Measurements from ENCODE around the gene IGFL1.
"Not testable (repeated sequence)": the region's sequence is repeated elsewhere in the genome, so short reads cannot be mapped to it uniquely, and the experiment has no call there.

Gene IGFL1

DNA sequence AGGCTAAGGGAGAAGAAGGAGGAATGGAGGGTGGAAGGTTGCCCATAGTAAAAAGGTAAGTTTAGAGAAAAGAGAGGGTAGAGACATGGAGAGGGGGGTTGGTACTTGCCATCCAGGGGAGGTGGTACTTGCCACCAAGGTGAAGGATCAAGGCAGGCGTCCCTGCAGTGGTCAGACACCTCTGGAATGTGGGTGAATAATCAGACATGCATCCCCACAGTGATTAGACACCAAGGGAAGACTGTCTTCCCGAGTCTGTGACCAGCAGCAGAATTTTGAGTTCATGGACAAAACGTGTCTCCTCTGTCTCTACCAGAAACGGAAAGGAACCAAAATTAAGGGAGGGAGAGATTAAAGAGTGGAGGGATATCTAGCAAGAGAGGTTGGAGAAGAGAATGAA is 27.1 kb upstream of the IGFL1 start:
- no peak for DNase-seq (ENCODE audit: low spot score)

DNA sequence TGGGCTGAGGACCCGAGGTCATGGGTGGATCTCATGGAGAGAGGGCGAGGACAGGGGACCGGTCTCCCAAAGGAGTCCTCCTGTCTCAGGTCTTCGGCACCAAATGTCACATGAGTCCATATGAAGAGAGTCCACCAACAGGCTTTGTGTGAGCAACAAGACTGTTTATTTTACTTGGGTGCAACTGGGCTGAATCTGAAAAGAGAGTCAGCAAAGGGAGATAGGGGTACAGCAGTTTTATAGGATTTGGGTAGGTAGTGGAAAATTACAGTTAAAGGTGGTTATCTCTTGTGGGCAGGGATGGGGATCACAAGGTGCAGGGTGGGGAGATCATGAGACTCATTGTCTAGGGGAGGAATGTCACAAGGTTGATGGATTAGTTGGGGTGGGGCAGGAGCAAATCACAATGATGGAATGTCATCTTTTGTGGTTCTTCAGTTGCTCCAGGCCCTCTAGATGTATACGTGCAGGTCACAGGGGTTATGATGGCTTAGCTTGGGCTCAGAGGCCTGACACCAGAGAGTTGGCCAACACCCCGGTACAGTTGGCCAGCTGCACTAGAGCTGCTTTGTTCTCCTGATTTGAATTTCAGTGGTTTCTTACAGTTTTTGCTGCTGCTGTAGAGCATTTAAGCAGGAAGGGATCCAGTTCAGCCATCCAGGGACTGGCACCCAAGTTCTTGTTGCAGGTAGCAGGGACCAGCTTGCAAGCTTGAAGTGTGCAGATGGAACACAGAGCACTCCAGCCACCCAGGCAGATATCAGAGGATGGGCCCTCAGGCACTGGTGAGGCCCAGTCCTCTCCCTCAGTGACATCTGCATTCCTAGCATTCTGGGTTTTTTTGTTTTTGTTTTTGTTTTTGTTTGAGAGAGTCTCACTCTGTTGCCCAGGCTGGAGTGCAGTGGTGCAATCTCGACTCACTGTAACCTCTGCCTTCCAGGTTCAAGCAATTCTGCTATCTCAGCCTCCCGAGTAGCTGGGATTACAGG is 26.4 kb upstream of the IGFL1 start:
- no peak for DNase-seq (ENCODE audit: low spot score)

DNA sequence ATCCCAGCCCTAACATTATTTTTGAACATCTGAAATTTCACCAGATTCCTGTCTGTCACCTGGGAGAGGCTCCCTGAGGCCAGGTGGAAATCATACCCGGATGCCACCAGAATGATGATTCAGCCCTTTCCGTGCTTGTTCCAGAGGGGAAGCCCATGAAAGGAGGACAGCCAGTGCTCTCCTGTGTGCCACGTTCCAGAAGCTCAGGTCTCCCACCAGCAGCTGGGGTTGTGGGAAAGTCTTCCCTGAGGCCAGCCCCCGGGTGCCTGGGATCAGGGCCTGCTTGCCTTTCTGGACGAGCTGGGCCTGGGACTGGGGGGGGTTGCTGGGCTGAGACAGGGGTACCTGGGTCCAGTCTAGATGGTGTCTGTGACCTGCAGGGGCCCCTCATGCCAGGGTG is 25.5 kb upstream of the IGFL1 start:
- no peak for DNase-seq (ENCODE audit: low spot score)

DNA sequence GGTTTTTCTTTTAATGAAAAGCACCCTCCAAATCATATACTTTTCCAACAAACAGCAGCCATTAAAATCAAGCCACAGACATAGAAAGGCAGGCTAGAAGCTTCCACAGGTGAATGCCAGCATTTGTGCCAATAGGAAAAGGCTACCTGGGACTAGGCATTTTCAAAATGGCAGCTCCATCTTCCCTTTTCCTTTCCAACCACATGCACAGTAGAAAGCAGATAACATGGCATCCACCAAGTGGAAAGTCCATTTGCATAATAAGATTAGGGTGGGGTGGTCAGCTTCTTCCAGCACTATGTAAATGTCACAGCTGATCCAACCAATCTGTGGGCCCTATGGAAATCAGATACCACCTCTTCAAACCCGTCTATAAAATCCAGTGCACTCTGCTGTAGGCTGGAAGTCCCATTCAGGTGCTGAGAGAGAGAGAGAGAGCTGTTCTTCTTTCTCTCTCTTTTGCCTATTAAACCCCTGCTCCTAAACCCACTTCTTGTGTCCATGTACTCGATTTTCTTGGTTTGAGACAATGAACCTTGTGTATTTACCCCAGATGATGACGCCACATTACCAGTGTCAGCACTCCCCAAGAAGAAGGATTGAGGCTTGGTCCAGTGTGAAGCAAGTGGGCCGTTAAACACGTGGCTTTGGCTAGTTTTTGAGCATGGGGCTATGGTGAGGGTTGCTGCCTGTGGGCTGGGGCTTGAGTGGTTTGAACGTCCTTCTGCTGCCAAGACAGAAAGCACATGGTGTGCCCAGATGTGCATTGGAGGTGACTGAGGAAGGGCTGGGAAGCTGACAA is 24.2 kb upstream of the IGFL1 start:
- no peak for DNase-seq (ENCODE audit: low spot score)

DNA sequence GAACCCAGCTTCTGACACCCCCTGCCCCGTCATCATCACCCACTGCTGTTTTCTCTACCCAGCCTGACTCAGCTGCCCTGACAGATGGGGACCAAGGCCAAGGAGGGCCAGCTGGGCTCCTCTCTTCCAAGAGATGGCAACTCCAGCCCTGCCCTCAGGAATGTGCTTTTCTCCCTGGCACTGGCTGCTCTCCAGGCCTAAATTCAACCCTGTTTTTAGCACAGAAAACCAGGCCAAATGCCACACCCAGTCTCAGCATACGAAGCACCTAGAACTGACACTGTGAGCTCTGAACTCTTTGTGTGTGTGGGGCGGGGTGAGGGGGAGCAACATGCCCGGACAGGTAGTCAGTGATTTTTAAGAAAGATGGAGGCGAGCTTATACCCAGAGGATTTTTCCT is 23.4 kb upstream of the IGFL1 start:
- DNase-seq (ENCODE audit: low spot score), result no peak

DNA sequence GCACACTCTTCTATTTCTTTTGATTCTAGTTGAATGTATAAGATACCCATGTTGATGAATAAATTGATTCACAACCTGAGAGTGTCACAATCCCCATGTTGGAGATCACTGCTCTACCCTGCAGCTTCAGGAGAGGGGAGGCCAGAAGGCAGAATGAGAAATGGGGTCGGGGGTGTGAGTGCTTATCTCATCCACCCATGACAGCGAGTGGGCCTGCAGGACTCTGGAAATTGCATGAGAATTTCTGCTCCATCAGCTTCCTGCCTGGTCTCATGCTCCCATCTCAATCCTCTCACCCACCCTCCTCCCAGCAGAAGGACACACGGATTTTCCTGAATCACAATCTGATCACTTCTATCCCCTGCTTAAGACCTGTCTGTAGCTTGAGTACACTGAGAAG is 22.9 kb upstream of the IGFL1 start:
- DNase-seq (ENCODE audit: low spot score), result no peak

DNA sequence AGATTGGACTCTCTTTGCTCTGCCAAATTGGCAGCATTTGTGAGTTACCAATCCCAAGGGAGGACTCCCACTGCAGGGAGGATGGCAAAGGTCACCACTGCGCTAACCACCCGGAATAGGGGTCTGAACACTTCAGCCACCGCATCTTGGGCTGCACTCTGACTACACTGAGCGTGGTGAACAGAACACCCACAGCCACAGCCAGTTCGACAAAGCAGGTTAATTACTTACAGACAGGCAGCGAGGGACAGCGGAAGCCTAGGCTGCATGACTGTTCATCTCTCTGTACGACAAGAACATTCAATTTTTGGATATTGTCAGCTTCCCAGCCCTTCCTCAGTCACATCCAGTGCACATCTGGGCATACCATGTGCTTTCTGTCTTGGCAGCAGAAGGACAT is 21.7 kb upstream of the IGFL1 start:
- DNase-seq (ENCODE audit: low spot score), result not testable (repeated sequence)

DNA sequence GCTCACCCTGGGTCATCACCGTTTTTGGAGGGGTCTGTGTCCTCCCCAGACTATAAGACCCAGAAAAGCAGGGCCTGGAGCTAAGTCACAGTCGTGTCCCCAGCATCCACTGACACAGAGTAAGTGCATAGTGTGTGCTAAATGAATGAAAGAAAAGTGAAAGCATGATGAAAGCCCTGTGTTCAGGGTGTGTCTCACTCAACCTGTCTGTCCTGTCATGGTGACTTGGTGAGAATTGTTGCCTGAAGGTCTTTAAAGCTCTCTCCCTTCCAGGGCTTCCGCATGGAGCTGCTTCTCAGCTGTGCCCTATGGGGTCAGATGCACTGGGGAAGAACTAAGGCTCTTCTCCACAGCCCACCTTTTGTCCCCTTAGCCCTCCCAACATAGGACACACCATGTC is 20.5 kb upstream of the IGFL1 start:
- no peak for DNase-seq (ENCODE audit: low spot score)

DNA sequence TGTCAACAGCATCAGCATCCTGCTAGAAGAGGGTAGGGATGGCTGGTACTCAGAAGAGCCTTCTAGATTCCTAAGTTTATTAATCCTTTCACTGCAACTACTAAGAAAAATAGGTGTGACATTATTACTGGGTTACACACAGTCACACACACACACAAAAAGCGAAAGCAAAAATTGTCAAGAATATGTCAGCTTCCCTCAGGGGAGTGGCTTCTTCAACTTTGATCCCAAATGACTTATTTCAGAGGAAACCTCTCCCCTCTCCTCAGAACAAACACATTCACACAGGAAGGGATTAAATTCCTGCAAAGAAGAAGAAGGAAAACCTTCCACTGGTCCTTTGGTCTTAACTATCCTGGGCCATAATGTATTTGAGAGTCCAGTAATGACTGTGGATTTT is 20.1 kb upstream of the IGFL1 start:
- no peak for DNase-seq (ENCODE audit: low spot score)

DNA sequence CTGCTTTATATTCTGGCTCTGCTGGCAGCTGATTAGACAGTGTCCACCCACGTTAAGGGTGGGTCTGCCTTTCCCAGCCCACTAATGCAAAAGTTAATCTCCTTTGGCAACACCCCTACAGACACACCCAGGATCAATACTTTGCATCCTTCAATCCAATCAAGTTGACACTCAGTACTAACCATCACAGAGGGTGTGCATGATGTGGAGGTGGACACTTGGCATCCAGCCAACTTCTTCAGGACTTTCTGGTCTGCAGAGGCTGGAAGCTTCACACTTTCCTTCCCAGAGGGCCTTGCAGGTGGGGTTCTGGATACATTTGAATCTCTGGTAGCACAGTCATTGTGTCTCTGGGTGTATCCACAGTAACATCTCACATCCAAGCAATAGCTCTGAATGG is 18.9 kb upstream of the IGFL1 start:
- DNase-seq (ENCODE audit: low spot score), result no peak

DNA sequence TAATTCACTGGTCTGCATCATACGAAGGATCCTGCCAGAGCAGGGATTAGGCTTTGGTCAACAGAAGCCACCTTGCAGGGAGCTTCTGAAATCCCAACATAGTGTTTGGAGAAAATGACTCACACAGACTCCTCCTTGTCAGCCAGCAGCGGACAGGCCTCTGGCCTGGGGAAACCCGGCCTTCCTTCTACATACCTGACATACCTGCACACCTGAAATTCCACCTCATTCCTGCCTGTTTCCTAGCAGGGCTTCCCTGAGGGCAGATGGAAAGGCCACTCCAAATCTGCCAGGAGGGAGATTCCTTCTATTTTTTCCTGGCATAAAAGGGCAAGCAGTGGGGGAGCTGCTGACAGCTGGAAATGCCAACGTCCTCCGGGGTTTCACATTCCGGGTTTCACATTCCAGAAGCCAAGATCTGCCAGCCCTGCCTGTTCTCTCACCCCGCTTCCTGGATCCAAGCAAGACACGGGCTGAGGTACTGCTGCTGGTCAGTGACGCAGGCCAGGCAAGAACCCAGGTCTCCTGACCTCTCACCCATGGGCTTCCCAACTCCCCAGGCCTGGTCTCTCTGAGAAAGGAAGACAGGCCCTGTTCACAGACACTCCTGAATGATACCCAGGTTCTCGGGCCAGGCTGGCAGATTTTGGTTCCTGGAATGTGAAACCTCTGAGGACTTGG is 18.2 kb upstream of the IGFL1 start:
- peak; percentile 47 for DNase-seq (ENCODE audit: low spot score)

DNA sequence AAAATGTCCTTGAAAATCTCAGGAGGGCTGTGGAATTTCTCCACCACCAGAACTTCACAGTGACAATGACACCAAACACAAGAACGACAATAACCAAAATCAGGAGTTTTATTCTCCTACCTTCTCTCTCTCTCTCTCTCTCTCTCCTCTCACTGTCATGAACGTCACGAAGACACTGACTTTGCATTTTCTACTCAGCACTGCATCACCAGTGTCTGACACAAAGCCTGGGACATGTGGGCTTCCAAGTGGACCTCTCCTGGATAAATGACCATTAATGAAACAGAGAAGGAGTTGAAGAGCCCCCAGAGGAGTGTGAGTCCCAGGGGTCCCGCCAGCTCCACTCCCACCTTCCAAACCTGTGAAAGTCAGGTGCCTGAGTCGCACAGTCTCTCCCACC is 16.9 kb upstream of the IGFL1 start:
- DNase-seq (ENCODE audit: low spot score), result not testable (repeated sequence)

DNA sequence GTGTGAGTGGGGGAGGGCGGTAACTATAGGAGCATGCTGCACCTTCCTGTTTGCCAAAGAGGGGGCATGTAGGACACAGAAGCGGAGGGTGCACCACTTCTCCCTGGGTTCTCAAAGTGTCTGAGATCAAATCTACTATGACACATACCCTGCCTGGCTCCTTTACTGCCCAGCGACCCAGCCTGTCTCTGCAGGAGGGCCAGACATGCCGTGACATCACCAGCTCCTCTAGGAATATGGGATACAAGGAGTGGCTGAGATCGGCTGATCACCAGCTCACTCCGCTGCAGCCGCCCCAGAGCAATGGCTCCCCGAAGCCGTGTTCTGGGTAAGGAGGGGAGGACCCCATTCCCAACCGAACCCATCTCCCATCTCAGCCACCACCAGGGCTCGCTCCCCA is 16.4 kb upstream of the IGFL1 start:
- no peak for DNase-seq (ENCODE audit: low spot score)

DNA sequence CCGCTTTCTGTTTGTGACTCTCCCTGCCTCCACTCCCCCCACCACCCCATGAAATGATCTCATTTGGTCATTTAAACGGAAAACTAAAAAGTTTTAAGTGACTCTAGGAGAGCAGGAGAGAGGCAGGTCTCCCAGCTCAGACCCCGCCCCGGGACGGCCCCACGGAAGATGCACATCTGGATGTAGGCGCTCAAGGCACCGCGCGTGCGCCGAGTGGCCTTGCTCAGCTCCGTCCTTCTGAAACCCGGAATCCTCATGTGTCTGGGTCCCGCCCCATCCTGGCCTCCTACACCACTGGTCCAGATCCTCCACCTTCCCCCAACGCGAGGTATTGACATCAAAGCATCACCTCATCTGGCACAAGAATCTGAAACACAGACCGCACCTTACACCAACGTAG is 15.7 kb upstream of the IGFL1 start:
- no peak for DNase-seq (ENCODE audit: low spot score)

DNA sequence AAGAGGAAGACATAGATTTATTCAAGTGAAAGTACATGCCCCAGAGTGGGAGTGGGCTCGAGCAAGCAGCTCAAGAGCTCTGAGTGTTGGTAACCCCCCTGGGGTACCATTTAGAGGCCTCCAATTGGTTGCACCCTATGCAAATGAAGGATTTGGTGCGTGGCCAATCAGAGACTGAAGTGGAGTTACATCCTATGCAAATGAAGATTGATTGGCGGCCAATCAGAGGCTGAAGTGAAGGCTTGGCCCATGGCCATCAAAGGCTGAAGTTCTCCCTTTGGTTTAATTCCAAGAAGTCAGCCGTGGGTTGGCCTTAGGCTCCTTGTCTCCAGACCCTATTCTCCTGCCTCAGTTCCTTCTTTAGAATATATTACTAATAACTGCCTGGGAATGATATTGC is 12.9 kb upstream of the IGFL1 start:
- DNase-seq (ENCODE audit: low spot score), result no peak

DNA sequence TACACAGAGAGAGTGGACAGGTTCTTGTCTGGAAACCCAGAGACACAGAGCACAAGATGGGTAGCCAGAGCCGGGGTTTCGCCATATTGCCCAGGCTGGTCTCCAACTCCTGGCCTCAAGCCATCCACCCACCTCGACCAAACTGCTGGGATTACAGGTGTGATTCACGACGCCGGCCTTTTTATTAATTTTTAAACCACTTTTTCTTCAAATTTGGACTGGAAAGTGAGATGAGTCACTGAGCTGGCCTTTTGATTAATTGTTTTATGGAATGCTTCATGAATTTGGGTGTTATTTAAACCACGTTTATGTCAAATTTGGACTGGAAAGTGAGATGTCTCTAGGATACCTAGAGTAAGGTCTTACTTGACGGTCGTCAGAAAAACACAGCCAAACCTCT is 12.1 kb upstream of the IGFL1 start:
- no peak for DNase-seq (ENCODE audit: low spot score)

DNA sequence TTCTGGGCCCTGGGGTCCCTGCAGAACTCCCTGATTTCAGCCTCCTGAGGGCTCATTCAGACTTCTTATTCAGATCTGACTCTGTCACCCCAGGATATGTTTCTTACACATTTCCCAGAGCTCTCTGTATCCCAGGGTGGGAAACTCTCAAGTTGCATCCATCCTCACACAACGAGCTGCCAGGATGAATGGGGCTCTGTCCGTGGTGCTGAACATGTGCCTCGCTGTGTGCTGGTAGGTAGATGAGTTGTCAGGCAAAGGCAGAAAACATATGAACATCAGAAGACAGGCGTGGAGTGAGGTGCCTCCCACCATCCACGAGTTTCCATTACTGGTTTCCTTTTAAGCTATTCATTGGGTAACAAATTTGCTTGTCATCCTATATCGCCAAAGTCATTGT is 11.4 kb upstream of the IGFL1 start:
- DNase-seq (ENCODE audit: low spot score), result peak; percentile 76

DNA sequence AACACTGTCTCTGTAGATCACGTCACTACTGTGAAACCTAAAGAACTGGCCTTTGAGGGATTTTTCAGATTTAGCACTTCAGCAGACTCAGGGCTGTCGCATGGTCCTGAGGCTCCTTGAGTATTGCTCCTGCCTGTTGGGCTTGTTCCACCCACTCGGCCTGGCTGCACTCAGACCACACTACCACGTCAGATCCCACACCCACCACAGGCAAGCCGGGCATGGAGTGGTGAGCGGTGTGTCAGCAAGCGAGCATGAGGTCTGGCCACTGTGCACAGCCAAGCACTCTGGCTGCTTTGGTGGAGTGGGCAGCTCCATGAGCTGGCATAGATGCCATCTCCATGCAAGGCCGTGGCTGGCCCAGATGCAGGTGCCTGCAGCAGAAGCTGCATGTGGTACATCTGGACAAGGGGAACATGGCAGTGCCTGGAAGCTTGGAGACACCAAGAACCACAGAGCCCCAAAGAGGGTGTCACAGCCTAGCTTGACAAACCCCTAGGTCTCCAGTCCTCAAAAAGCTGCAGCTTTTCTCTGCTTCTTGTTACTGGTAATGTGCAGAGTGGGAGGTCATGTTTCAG is 9.4 kb upstream of the IGFL1 start:
- DNase-seq (ENCODE audit: low spot score), result no peak

DNA sequence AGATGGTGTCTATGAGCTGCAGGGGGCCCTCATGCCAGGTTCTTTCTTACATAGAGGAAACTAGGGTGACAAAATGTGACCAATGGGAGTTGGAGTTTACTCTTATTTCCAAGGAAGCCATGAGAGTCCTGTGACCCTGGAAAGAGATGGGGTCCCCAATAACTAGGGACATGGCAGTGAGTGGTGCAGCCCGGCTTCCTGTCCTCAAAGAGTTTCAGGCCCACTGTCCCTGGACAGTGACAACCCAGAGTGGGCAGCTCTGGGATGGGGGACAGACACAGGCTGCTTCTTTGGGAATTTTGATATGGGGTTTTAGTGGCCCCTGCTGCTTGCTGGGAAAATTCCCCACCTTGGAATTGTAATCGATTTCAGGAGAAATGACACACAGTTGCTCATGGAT is 8.4 kb upstream of the IGFL1 start:
- no peak for DNase-seq (ENCODE audit: low spot score)

DNA sequence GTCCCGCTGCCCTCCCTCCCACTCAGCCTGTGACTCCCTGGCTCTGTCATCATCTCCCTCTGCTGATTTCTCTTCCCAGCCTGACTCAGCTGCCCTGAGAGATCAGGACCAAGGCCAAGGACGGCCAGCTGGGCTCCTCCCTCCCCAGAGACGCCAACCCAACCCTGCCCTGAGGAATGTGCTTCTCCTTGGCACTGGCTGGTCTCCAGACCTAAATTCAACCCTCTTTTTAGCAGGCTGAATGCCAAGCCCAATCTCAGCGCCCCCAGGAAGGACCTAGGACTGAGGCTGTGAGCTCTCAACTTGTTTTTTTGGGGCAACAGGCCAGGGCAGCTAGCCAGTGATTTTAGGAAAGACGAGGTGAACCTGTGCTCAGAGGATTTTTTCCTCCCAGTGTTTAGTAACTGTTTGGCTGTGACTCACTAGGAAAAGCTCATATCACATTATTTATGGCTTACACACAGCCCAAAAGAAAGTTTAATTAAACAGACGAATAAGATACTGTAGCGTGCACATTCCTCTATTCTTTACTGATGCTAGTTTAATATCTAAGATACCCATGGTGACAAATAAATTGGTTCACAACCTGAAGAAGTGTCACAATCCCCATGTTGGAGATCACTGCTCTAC is 7.4 kb upstream of the IGFL1 start:
- DNase-seq (ENCODE audit: low spot score), result peak; percentile 85

DNA sequence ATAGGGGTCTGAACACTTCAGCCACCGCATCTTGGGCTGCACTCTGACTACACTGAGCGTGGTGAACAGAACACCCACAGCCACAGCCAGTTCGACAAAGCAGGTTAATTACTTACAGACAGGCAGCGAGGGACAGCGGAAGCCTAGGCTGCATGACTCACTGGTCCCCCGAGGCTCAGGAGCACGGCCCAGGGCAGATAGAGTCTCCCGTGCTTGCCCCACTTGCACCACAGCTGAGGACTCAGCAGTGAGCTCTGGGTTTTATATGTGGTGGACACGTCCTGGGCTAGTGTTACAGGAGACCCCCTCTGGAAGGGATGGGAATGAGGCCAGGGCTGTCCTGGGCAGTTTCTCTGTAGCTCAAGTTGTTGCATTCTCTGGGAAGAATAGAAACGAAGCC is 5.8 kb upstream of the IGFL1 start:
- DNase-seq (ENCODE audit: low spot score), result not testable (repeated sequence)

DNA sequence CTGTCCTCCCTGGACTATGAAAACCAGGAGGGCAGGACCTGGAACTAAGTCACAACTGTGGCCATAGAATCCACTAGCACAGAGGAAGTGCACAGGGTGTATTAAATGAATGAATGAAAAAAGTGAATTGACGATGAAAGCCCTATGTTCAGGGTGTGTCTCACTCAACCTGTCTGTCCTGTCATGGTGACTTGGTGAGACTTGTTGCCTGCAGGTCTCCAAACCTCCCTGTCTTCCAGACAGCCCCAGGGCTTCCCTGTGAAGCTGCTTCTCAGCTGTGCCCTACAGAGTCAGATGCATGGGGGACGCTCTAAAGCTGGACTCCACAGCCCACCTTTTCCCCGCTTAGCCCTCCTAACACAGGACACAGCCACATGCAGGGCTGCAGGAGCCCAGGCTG is 4.8 kb upstream of the IGFL1 start:
- DNase-seq (ENCODE audit: low spot score), result no peak
